Measurements from ENCODE around the gene MACROH2A1.
"Not testable (repeated sequence)": the region's sequence is repeated elsewhere in the genome, so short reads cannot be mapped to it uniquely, and the experiment has no call there.

MACROH2A1 gene

GRCh38 chr5:135377751-135378680 lies 21.0 kb downstream of the MACROH2A1 start:
- no peak for DNase-seq (ENCODE audit: low spot score)

- no peak for DNase-seq (ENCODE audit: low spot score)
These were observed 21.9 kb downstream of the MACROH2A1 start for GRCh38 chr5:135376961-135377624.

DNA sequence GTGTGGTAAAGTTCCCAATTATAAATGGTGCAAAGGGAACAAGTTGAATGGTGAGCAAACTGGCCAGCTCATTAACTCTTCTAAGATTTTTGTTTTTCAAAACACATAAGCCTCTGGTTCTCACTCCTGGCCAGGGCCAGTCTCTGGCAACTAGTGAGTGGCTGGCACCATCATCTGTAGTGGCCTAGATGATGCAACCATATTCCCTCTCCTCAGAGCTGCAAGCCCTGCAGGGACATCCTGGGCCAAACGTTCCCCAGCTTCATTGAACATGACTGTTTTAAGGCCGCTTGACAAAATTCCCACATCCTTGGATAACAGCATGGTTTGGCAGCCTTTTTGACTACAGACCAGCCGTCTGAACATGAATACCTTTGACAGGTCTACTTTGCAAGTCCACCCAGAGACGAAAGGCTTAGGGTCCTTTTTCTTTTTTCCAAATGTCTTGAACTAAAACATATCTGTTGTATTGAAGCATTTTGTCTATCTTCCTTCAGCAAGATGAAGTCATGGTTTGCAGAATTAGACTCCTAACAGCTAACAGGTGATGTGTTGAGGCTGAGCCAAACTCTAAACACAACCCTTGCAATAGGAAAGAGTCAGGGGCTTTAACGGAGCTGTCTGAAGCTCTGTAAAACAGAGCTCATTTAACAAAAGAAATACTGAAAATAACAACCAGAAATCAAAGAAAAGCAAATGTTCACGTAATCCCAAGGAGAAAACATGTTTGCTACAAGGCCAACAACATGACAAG lies 23.8 kb downstream of the MACROH2A1 start:
- DNase-seq (ENCODE audit: low spot score), result no peak

GRCh38 chr5:135373736-135374515 lies 25.1 kb downstream of the MACROH2A1 start:
- no peak for DNase-seq (ENCODE audit: low spot score)

- DNase-seq (ENCODE audit: low spot score), result no peak
These were observed 26.2 kb downstream of the MACROH2A1 start for GRCh38 chr5:135372654-135373381.

DNA sequence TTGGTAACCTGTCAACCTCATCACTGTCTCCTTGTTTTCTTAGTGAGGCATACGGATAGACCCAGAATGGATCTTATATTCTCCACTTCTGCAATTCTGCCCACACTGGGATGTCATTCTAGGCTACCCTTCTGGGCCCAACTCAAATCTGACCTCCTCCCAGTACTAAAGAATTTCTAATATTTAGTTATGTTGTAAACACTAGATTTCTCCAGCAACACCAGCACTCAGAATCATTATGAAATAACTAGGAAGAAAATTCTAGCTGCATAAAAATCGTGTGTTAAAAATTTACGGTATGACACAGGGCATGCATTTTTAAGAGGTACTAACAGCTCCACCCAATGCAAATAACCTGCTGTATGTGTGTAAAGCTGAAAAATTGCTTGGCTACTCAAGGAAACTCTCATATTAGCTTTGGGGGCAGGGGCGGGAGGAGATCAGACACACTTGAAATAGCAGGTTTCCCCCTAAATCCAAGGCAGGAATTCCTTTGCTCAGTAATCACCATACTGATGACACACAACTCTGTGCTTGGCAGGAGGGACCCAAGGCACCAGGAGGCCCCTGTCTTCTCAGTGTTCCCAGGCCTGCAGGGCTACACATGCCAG lies 27.3 kb downstream of the MACROH2A1 start:
- no peak for DNase-seq (ENCODE audit: low spot score)

GRCh38 chr5:135369952-135370351 lies 29.1 kb downstream of the MACROH2A1 start:
- DNase-seq (ENCODE audit: low spot score), result no peak

GRCh38 chr5:135367554-135367953 lies 31.5 kb downstream of the MACROH2A1 start:
- no peak for DNase-seq (ENCODE audit: low spot score)

DNA sequence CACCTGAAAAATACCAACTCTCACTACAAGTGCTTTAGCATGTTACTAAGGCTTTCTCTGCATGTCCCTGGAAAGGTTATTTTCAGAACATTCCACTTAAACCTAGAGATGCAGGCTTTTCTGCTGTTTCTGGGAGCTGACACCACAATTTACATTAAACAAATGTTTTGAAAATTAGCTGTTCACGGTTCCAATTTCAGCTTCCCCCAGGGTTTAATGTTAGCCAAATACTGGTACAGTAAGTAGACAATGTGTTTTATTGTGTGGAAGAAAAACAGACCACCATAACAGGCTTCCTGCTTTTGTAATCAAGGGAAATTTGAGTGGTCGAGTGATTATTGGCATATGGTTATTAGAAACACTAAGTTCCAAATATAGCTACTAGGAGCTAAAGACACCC lies 32.0 kb downstream of the MACROH2A1 start:
- DNase-seq (ENCODE audit: low spot score), result no peak

DNA sequence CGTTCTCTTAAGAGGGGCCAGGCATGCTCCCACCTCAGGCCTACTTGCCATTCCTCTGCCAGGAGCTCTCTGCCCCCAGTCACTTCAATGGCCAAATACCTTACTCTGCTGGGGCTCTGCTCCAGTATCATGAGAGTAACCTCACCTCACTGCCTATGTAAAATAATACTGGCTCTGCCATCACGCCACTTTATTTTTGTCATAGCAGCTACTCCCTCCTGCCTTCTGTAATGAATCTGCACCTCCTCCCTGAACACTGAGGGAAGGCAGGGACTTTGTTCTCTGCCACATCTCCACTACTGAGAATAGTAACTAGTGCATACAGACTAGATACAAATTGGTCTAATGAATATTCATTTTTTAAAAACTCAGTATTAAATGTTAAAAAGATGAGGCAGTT lies 33.8 kb downstream of the MACROH2A1 start:
- DNase-seq (ENCODE audit: low spot score), result no peak

GRCh38 chr5:135364421-135365262 lies 34.4 kb downstream of the MACROH2A1 start:
- no peak for DNase-seq (ENCODE audit: low spot score)

GRCh38 chr5:135363342-135363741 lies 35.7 kb downstream of the MACROH2A1 start:
- DNase-seq (ENCODE audit: low spot score), result not testable (repeated sequence)

DNA sequence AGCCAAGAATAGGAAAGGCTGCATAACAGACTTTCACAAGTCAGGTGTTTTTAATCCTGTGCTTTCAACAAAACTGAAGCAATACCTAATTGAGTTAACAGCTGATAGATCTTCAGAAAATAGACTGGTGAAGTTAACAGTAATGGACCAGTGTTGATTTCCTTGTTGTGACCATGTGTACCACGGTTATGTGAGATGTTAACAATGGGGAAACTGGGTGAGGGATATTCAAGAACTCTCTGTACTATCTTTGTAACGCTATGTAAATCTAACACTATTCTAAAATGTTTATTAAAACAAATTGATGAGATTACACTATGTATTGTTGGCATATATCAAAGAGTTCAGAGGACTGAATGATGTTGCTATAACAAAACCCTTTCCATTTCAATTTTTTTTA lies 36.9 kb downstream of the MACROH2A1 start:
- no peak for DNase-seq (ENCODE audit: low spot score)

GRCh38 chr5:135360278-135361274 lies 38.5 kb downstream of the MACROH2A1 start:
- no peak for DNase-seq (ENCODE audit: low spot score)

DNA sequence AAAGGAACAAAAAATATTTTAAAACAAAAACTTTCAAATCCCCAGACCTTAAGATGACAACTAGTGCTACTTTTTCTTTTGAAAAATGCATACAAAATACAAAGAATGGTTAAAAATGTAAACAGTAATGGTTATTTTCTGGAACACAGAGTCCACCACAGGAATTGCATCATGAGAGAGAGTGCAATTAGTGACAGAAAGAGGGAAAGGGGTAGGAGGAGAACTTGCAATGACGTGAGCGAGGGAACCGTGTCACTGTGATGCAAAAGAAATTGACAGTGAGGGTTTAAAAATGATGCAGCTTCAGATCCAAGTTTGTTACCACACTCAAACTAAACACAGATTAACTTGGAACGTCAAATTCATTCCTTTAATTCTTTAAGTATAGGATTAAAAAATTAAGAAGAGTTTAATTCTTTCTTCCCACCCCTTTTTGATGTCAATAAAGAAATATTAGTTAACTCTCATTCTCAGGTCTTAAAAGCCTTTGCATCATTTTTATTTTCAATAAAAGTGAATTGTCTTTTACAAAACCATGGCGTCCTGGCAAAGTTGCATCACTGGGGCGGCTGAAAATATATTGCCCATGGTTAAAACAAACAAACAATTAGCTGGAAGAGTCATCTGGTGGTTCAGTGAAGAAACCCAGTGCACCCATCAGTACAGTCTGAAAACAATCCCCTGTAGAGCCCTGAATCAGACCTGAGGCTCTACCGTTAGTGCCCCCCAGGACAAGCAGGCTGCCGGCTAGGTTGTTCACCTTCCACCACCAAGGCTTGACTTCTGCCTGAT lies 39.5 kb downstream of the MACROH2A1 start:
- no peak for DNase-seq (ENCODE audit: low spot score)

DNA sequence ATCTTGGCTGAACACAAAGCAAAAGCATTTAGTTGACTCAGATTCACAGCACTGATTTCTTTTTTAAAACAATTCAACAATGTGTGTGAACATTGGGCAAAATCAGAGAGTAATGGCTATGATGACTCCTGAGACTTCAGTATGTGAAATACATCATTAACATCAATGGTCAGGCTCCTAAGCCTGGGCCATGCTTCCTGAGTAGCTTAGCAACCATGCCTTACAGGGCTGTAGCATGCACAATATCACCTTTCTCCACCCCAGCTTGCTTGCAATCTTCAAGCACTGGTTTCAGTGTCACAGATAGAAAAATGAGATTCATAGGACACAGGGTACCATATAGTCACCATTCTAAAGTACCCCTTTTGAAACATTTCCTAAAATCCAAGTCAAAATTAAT lies 41.3 kb downstream of the MACROH2A1 start:
- DNase-seq (ENCODE audit: low spot score), result no peak

DNA sequence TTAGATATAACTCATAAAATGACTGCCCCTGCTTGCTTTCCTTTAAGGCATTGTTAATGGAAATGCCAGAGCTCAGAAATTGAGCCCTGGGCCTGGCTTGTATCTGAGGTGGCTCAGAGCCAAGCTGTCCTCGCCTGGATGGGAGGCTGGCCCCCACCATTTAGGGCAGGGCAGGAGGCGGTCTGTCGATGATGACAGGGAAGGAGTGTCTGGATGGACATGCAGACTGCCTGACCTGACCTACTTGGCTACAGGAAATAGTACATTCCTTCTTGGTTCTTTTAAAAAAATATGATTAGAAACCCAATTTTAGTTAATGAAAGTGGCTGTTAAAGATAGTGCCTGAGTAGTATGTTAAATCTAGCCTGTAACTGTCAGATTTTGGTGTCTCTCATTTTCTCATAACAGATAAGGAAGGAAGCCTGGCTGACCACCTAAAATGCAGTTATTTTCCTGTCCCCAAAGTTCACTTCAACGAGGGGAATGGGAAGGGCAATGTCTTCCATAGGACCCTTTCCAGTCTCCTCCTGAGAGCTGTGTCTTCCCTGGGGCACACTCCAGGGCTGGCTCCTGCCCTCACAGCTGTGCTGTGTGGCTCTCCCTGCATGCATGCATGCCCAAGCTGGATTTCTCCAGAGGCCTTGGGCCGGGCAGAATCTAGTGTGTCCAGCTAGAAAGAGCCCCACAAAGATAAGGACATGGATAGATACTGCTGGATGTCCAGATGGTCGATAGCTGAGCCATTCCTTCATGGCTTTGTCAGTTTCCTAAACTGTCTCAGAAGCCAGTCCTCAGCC lies 42.3 kb downstream of the MACROH2A1 start:
- no peak for DNase-seq (ENCODE audit: low spot score)
